H1 (cell line): Measurements from ENCODE around the gene PLPP4. TPM values are rescaled to one million over a fixed set of nuclear protein-coding genes. Genes with fewer than 3 reads are reported as not detected.

Source experiments
- CTCF ChIA-PET: fragments of 300-600 bp; sonication (Branson Sonifier 250); formaldehyde crosslinking; loops from one replicate; lab custom pipeline; 2021; ENCODE audit not compliant: partially characterized antibody; lab: Charles Lee
- POLR2A ChIA-PET: fragments of 300-600 bp; sonication (Branson Sonifier 250); formaldehyde crosslinking; loops from one replicate; lab custom pipeline; 2021; ENCODE audit warnings: inconsistent platforms; ENCODE audit not compliant: partially characterized antibody; lab: Charles Lee
- DNase-seq, 2 experiments: peaks; one replicate each; pipeline versions ENCODE4 v3.0.0 to v3.0.0-alpha.2; 2010 to 2022; ENCODE audit warnings: low spot score in 2 of 2, low read depth in 1 of 2, mixed read lengths in 1 of 2
- FAIRE-seq: peaks from 2 replicates; lab custom pipeline; 2011; peaks lifted over from hg19 to GRCh38; lab: Jason Lieb, UNC
- H2AFZ ChIP-seq: 2 replicates; pipeline ENCODE4 v1.8.1; 2012; ENCODE audit warnings: low read length, inconsistent platforms
- H2AK5ac ChIP-seq: 2 replicates; pipeline ENCODE4 v1.6.1; 2013; ENCODE audit warnings: low read depth, low read length
- H2BK120ac ChIP-seq: replicated peaks from 2 replicates; pipeline ENCODE3; 2013; ENCODE audit warnings: low read depth, low read length, inconsistent platforms
- H2BK12ac ChIP-seq: 2 replicates; pipeline ENCODE4 v1.6.1; 2013; ENCODE audit warnings: low read depth, low read length
- H2BK15ac ChIP-seq: 2 replicates; pipeline ENCODE4 v1.6.1; 2013; ENCODE audit warnings: low read length
- H2BK20ac ChIP-seq: 2 replicates; pipeline ENCODE4 v1.6.1; 2013; ENCODE audit warnings: low read length
- H2BK5ac ChIP-seq: 2 replicates; pipeline ENCODE4 v1.6.1; 2013; ENCODE audit warnings: low read depth, low read length
- H3K14ac ChIP-seq: 2 replicates; pipeline ENCODE4 v1.6.1; 2013; ENCODE audit warnings: inconsistent platforms; ENCODE audit not compliant: insufficient read length
- H3K18ac ChIP-seq: 2 replicates; pipeline ENCODE4 v1.6.1; 2013; ENCODE audit warnings: low read length; ENCODE audit errors: extremely low read depth
- H3K23ac ChIP-seq: 2 replicates; pipeline ENCODE4 v1.6.1; 2013; ENCODE audit warnings: inconsistent platforms; ENCODE audit not compliant: insufficient read length
- H3K23me2 ChIP-seq: 2 replicates; pipeline ENCODE4 v1.6.1; 2013; ENCODE audit warnings: low read depth, low read length
- H3K27ac ChIP-seq: 2 replicates; pipeline ENCODE4 v1.6.1; 2011; ENCODE audit warnings: low read depth, low read length, inconsistent platforms
- H3K27me3 ChIP-seq, 4 experiments: replicated peaks in 1 of 4; 1 replicate in 1 of 4; 2 replicates in 3 of 4; pipeline versions ENCODE4 v1.6.1 to v1.8.1; 2011 to 2013; ENCODE audit warnings: low read length in 3 of 4, mild to moderate bottlenecking in 3 of 4, inconsistent platforms in 2 of 4, mixed read lengths in 2 of 4, moderate library complexity in 1 of 4; ENCODE audit not compliant: control insufficient read depth in 3 of 4, insufficient read depth in 3 of 4; ENCODE audit errors: extremely low read depth in 1 of 4
- H3K36me3 ChIP-seq, 4 experiments: 2 replicates each; pipeline versions ENCODE4 v1.6.1 to v1.8.1; 2011 to 2013; ENCODE audit warnings: mild to moderate bottlenecking in 4 of 4, low read length in 3 of 4, moderate library complexity in 2 of 4, control low read depth in 1 of 4, inconsistent platforms in 1 of 4; ENCODE audit not compliant: insufficient read depth in 4 of 4, control insufficient read depth in 2 of 4
- H3K4ac ChIP-seq: replicated peaks from 2 replicates; pipeline ENCODE3; 2013; ENCODE audit warnings: low read length, low read depth, mixed read lengths, inconsistent platforms; ENCODE audit not compliant: insufficient read length
- H3K4me1 ChIP-seq, 4 experiments: replicated peaks in 1 of 4; 1 replicate in 1 of 4; 2 replicates in 3 of 4; pipeline versions ENCODE4 v1.6.1 to v1.8.1; 2011 to 2013; ENCODE audit warnings: low read length in 3 of 4, inconsistent platforms in 2 of 4, mixed read lengths in 1 of 4; ENCODE audit not compliant: insufficient read depth in 4 of 4, control insufficient read depth in 3 of 4
- H3K4me2 ChIP-seq, 2 experiments: 2 replicates each; pipeline versions ENCODE4 v1.6.1 to v1.8.1; 2011 to 2013; ENCODE audit warnings: low read depth in 2 of 2, low read length in 2 of 2, control low read depth in 1 of 2, inconsistent platforms in 1 of 2, mild to moderate bottlenecking in 1 of 2; ENCODE audit not compliant: insufficient read depth in 1 of 2
- H3K4me3 ChIP-seq, 4 experiments: fragments of 200-600, 300-600 bp in 1 of 4; sonication (generic), shearing (Covaris generic), sonication (Bioruptor Twin) in 1 of 4; 2 replicates each; pipeline versions ENCODE4 v1.5.1 to v1.8.1; 2011 to 2016; ENCODE audit warnings: low read length in 4 of 4, low read depth in 3 of 4, control low read depth in 2 of 4, inconsistent platforms in 2 of 4, mild to moderate bottlenecking in 2 of 4, mixed read lengths in 1 of 4, moderate library complexity in 1 of 4; ENCODE audit not compliant: insufficient read depth in 2 of 4; ENCODE audit errors: extremely low read depth in 1 of 4
- H3K56ac ChIP-seq: replicated peaks from 2 replicates; pipeline ENCODE3; 2013; ENCODE audit warnings: low read depth, mild to moderate bottlenecking, mixed read lengths, low read length, inconsistent platforms; ENCODE audit not compliant: insufficient read length
- H3K79me1 ChIP-seq: 2 replicates; pipeline ENCODE4 v1.6.1; 2013; ENCODE audit warnings: low read depth, low read length, control low read depth
- H3K79me2 ChIP-seq, 2 experiments: 2 replicates each; pipeline versions ENCODE4 v1.6.1 to v1.8.1; 2012 to 2013; ENCODE audit warnings: low read length in 2 of 2, mild to moderate bottlenecking in 2 of 2, inconsistent platforms in 1 of 2; ENCODE audit not compliant: insufficient read depth in 2 of 2, control insufficient read depth in 1 of 2
- H3K9ac ChIP-seq, 4 experiments: replicated peaks in 1 of 4; 1 replicate in 1 of 4; 2 replicates in 3 of 4; pipeline versions ENCODE4 v1.6.1 to v1.8.1; 2011 to 2013; ENCODE audit warnings: low read depth in 3 of 4, low read length in 3 of 4, control low read depth in 2 of 4, mild to moderate bottlenecking in 2 of 4, moderate library complexity in 2 of 4, inconsistent platforms in 1 of 4; ENCODE audit errors: extremely low read depth in 1 of 4
- H3K9me3 ChIP-seq, 2 experiments: 2 replicates each; pipeline versions ENCODE4 v1.6.1 to v1.8.1; 2012 to 2013; ENCODE audit warnings: mild to moderate bottlenecking in 2 of 2, moderate library complexity in 2 of 2, control low read depth in 1 of 2, inconsistent platforms in 1 of 2, low read depth in 1 of 2, low read length in 1 of 2, mixed read lengths in 1 of 2; ENCODE audit not compliant: insufficient read depth in 2 of 2
- H4K20me1 ChIP-seq, 2 experiments: replicated peaks in 1 of 2; 2 replicates each; pipeline versions ENCODE3 to v1.8.1; 2011 to 2013; ENCODE audit warnings: inconsistent platforms in 2 of 2, low read length in 2 of 2, mild to moderate bottlenecking in 1 of 2; ENCODE audit not compliant: insufficient read depth in 2 of 2, control insufficient read depth in 1 of 2
- H4K5ac ChIP-seq: 2 replicates; pipeline ENCODE4 v1.6.1; 2013; ENCODE audit warnings: low read length, low read depth, mixed read lengths, inconsistent platforms; ENCODE audit not compliant: insufficient read length
- H4K8ac ChIP-seq: 2 replicates; pipeline ENCODE4 v1.8.0; 2013; ENCODE audit warnings: mild to moderate bottlenecking, moderate library complexity, low read length, inconsistent platforms; ENCODE audit not compliant: insufficient read depth; ENCODE audit errors: extremely low read depth
- H4K91ac ChIP-seq: replicated peaks from 2 replicates; pipeline ENCODE3; 2013; ENCODE audit warnings: low read length, mixed read lengths, inconsistent platforms; ENCODE audit not compliant: insufficient read length
- MAFK ChIP-seq: IDR thresholded peaks from 2 replicates; pipeline ENCODE4 v1.6.1; 2012; ENCODE audit warnings: low read depth, mild to moderate bottlenecking, improper control_type of control experiment, low read length
- TEAD4 ChIP-seq: IDR thresholded peaks from 2 replicates; pipeline ENCODE4 v1.6.1; 2012; ENCODE audit warnings: low read depth, low read length, inconsistent platforms, mixed read lengths
- WGBS, 2 experiments: shearing (Covaris generic) in 1 of 2; methylation state at CpG; one replicate each; pipeline versions ENCODE4 v1.1.6 to v1.1.7; 2013 to 2015; ENCODE audit warnings: low lambda C conversion rate in 2 of 2, mixed read lengths in 2 of 2, inconsistent platforms in 1 of 2, low coverage in 1 of 2, missing lambda C conversion rate in 1 of 2; ENCODE audit not compliant: insufficient replicate concordance in 2 of 2, insufficient coverage in 1 of 2, insufficient read length in 1 of 2; ENCODE audit errors: extremely low coverage in 1 of 2, missing lambda C conversion rate in 1 of 2; 5-methylcytosine and 5-hydroxymethylcytosine counted together
- polyA plus RNA-seq, 7 experiments: library from polyadenylated mRNA; depleted of rRNA in 3 of 7; stranded (reverse) in 5 of 7; unstranded in 2 of 7; fragments of >200 nt in 5 of 7; fragments of 200-250 nt in 2 of 7; gene quantifications; 1 replicate in 5 of 7; 2 replicates in 1 of 7; 4 replicates in 1 of 7; pipeline versions ENCODE4 v1.2.1 to v1.2.3, GENCODE V29; 2011 to 2013; ENCODE audit warnings: missing spikeins in 2 of 7, mixed read lengths in 2 of 7
- total RNA-seq: library from RNA; stranded (reverse); fragmentation: NEBNext Ultra II Directional; extraction: Animal tissue kit (Norgen Biotek cat#: 25700); gene quantifications from 2 replicates; pipeline ENCODE4 v1.2.1, GENCODE V29; 2021

Gene PLPP4
- total and polyA plus RNA-seq, 2 of the 8 experiments (the other 6 are each of a cell fraction or from before 2014, with no cell fraction given): 0.30 TPM; not detected in 1

DNA sequence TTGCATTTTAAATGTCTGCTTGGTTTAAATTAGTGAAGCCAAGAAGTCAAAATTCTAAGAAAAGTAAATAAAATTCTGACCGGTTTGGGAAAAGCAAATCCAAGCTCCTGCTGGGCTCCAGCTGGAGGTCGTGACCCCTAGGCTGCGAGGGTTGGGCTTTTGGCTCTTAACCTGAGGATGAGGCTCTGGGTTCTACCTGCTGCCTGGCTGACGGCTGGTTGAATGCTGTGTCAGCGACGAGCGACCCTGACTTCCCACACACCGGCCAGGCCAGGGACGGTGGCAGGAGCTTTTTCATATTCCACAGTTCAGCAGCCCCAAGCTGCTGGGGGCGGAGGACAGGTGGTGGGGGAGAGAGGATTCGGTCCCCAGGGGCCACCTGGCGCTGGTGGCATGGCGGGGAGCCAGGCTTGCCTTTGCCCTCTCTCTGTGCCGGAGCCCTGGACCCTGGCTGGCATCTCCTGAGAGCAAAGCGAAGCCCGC is 843 bp upstream of the PLPP4 start:
- H3K36me3 ChIP-seq: peaks cover 0 to 2% (median 0%) of the 10 kb centered on the region in 4 experiments; a peak in 1 of 8 replicates
- no peak overlapping the region for H2BK5ac ChIP-seq
- no peaks in the 10 kb centered on the region for H3K9me3 ChIP-seq
- H4K20me1 ChIP-seq: no peaks in the 10 kb centered on the region
- peak overlapping the region; percentile 80; the same call in 1 of the 2 replicates for H2AFZ ChIP-seq
- H3K79me1 ChIP-seq: no peaks in the 10 kb centered on the region
- H2AK5ac ChIP-seq: no peak overlapping the region
- ChIA-PET POLR2A (no interaction called here), CTCF (no interaction called here)
- H3K4ac ChIP-seq: no peak overlapping the region
- peak overlapping the region; percentile 65 to 95 for H3K4me2 ChIP-seq
- no peak overlapping the region for H2BK120ac ChIP-seq
- H2BK20ac ChIP-seq: no peak overlapping the region
- H3K27ac ChIP-seq: no peak overlapping the region
- 0 out of 2 replicates have a peak overlapping the region, but pooled peaks have one; percentile 48 for H4K8ac ChIP-seq
- H3K18ac ChIP-seq: no peak overlapping the region
- peak overlapping the region; percentile 43 to 67 (median 58) for H3K4me3 ChIP-seq
- no peak overlapping the region for H4K5ac ChIP-seq
- H3K4me1 ChIP-seq: peaks cover 0 to 8% (median 3%) of the 10 kb centered on the region in 4 experiments; a peak in 6 of 7 replicates
- no peak overlapping the region for H4K91ac ChIP-seq
- FAIRE-seq (no peak), DNase-seq (peak in 1 of 2 experiments; percentile 61)
- no peak overlapping the region for H3K9ac ChIP-seq
- no peak overlapping the region for H3K14ac ChIP-seq
- H2BK12ac ChIP-seq: no peak overlapping the region
- WGBS, 2 experiments: 16% methylated on average over 16 of the region's 16 CpGs; no CpG with 5 or more reads in 1 of the 2 experiments
- H2BK15ac ChIP-seq: no peak overlapping the region; the same call in 1 of the 2 replicates
- peaks cover 15 to 42% (median 36%) of the 10 kb centered on the region in 4 experiments for H3K27me3 ChIP-seq
- no peaks in the 10 kb centered on the region for H3K79me2 ChIP-seq
- H3K23ac ChIP-seq: no peak overlapping the region
- peaks cover 8% of the 10 kb centered on the region; the same call in 1 of the 2 replicates for H3K23me2 ChIP-seq
- peak; percentile 9; the same call in 1 of the 2 replicates for TF ChIP-seq MAFK
- no peak for TF ChIP-seq TEAD4
- H3K56ac ChIP-seq: no peak overlapping the region
